GM12878 (cell line): ENCODE results near the gene PTPRD. TPM values are rescaled to one million over a fixed set of nuclear protein-coding genes. Genes with fewer than 3 reads are reported as not detected.

Experiments used
- ATAC-seq: fragments of 200-7000 bp; cut with Tn5 transposase; 3 replicates; pipeline ENCODE4 v1.9.1; 2020; ENCODE audit warnings: mild to moderate bottlenecking, moderate library complexity
- BruUV-seq: library from RNA; stranded (reverse); fragments of 400-500 nt; replicated peaks from 2 replicates; lab custom pipeline; 2021; lab: Mats Ljungman, UMichigan
- CTCF ChIA-PET: fragments of 300-600 bp; sonication (Branson Sonifier 250); formaldehyde crosslinking; extraction: SDS; loops from one replicate; lab custom pipeline; 2021; ENCODE audit warnings: inconsistent platforms; lab: Yijun Ruan, JAX
- POLR2A ChIA-PET: fragments of 350-600 bp; formaldehyde crosslinking; extraction: SDS; loops from one replicate; lab custom pipeline; 2021; ENCODE audit warnings: inconsistent platforms; lab: Charles Lee
- RAD21 ChIA-PET: fragments of 300-600 bp; sonication (Branson Sonifier 250); formaldehyde crosslinking; loops from one replicate; lab custom pipeline; 2023; ENCODE audit warnings: antibody characterized with exemption; ENCODE audit not compliant: unreplicated experiment; lab: Charles Lee
- SMC1A ChIA-PET: fragments of 300-600 bp; sonication (Branson Sonifier 250); formaldehyde crosslinking; loops from one replicate; lab custom pipeline; 2023; ENCODE audit not compliant: unreplicated experiment, uncharacterized antibody; lab: Charles Lee
- DNase-seq: peaks from one replicate; pipeline ENCODE4 v3.0.0-alpha.2; 2011; ENCODE audit warnings: low read depth, low spot score
- FAIRE-seq: peaks from 3 replicates; lab custom pipeline; 2011; peaks lifted over from hg19 to GRCh38; lab: Jason Lieb, UNC
- H2AFZ ChIP-seq: 2 replicates; pipeline ENCODE4 v1.6.0; 2011; ENCODE audit warnings: low read depth, low read length, control low read depth; ENCODE audit not compliant: control insufficient read depth
- H3K27ac ChIP-seq: 2 replicates; pipeline ENCODE4 v1.5.1; 2011; ENCODE audit warnings: control low read depth; ENCODE audit not compliant: control insufficient read depth, insufficient read depth
- H3K27me3 ChIP-seq, 2 experiments: replicated peaks in 1 of 2; 2 replicates each; pipeline versions ENCODE4 v1.6.0 to v1.6.1; 2011; ENCODE audit warnings: low read length in 1 of 2; ENCODE audit not compliant: control insufficient read depth in 2 of 2, insufficient read depth in 2 of 2
- H3K36me3 ChIP-seq, 2 experiments: 2 replicates each; pipeline ENCODE4 v1.5.1; 2011; ENCODE audit warnings: low read length in 1 of 2; ENCODE audit not compliant: control insufficient read depth in 2 of 2, insufficient read depth in 2 of 2
- H3K4me1 ChIP-seq: 2 replicates; pipeline ENCODE4 v1.6.1; 2011; ENCODE audit warnings: mild to moderate bottlenecking, low read length, moderate library complexity, mixed read lengths; ENCODE audit not compliant: control insufficient read depth, insufficient read depth
- H3K4me2 ChIP-seq: 2 replicates; pipeline ENCODE4 v1.6.0; 2011; ENCODE audit warnings: control low read depth; ENCODE audit not compliant: control insufficient read depth, insufficient read depth
- H3K4me3 ChIP-seq: fragments of 200-600 bp; sonication (generic); 2 replicates; pipeline ENCODE4 v1.5.1; 2016
- H3K79me2 ChIP-seq: 2 replicates; pipeline ENCODE4 v1.6.0; 2011; ENCODE audit warnings: low read length; ENCODE audit not compliant: control insufficient read depth, insufficient read depth
- H3K9ac ChIP-seq: 2 replicates; pipeline ENCODE4 v1.8.0; 2011; ENCODE audit warnings: low read length, control low read depth, mixed read lengths; ENCODE audit not compliant: control insufficient read depth, insufficient read depth
- H3K9me3 ChIP-seq: replicated peaks from 3 replicates; pipeline ENCODE4 v1.5.1; 2011; ENCODE audit warnings: mild to moderate bottlenecking, low read length; ENCODE audit not compliant: control insufficient read depth, insufficient read depth
- H4K20me1 ChIP-seq: 2 replicates; pipeline ENCODE4 v1.6.0; 2011; ENCODE audit not compliant: control insufficient read depth, insufficient read depth
- CBX5 ChIP-seq: sonication (generic); IDR thresholded peaks from 2 replicates; pipeline ENCODE4 v1.6.1; 2016; ENCODE audit warnings: low read depth, moderate library complexity, mild to moderate bottlenecking, inconsistent platforms
- E2F8 ChIP-seq: fragments of 450-650 bp; IDR thresholded peaks from 2 replicates; pipeline ENCODE4 v1.6.1; 2018; ENCODE audit warnings: mild to moderate bottlenecking, low read depth, moderate library complexity; ENCODE audit not compliant: partially characterized antibody
- EED ChIP-seq: sonication (generic); IDR thresholded peaks from 2 replicates; pipeline ENCODE4 v1.6.1; 2016; ENCODE audit warnings: antibody characterized with exemption, low read depth
- EP300 ChIP-seq, 2 experiments: fragments of 150-350 bp in 1 of 2; IDR thresholded peaks; 2 replicates each; pipeline ENCODE4 v1.6.1; 2011 to 2012; ENCODE audit warnings: low read depth in 2 of 2, low read length in 2 of 2, borderline replicate concordance in 1 of 2, improper control_type of control experiment in 1 of 2, inconsistent platforms in 1 of 2; ENCODE audit not compliant: control insufficient read depth in 1 of 2
- FOXK2 ChIP-seq: fragments of 450-650 bp; IDR thresholded peaks from 2 replicates; pipeline ENCODE4 v1.6.1; 2017; ENCODE audit warnings: mild to moderate bottlenecking, moderate library complexity
- HCFC1 ChIP-seq: fragments of 150-350 bp; IDR thresholded peaks from 2 replicates; pipeline ENCODE4 v1.6.1; 2014; ENCODE audit warnings: low read length
- KDM1A ChIP-seq: fragments of 200-600 bp; sonication (generic); IDR thresholded peaks from 2 replicates; pipeline ENCODE4 v1.6.1; 2016; ENCODE audit warnings: borderline replicate concordance
- MEF2A ChIP-seq: IDR thresholded peaks from 2 replicates; pipeline ENCODE4 v1.6.1; 2011; ENCODE audit warnings: low read depth, mild to moderate bottlenecking, low read length, moderate library complexity; ENCODE audit not compliant: insufficient read depth
- NFIC ChIP-seq: IDR thresholded peaks from 2 replicates; pipeline ENCODE4 v1.6.1; 2012; ENCODE audit warnings: low read depth, mild to moderate bottlenecking, inconsistent platforms, low read length, moderate library complexity
- NKRF ChIP-seq: fragments of 450-650 bp; conservative IDR thresholded peaks from 2 replicates; pipeline ENCODE4 v1.6.1; 2017; ENCODE audit warnings: mild to moderate bottlenecking, moderate library complexity
- SMAD1 ChIP-seq: fragments of 450-650 bp; IDR thresholded peaks from 2 replicates; pipeline ENCODE4 v1.6.1; 2018; ENCODE audit warnings: mild to moderate bottlenecking, low read depth; ENCODE audit not compliant: partially characterized antibody
- ZNF207 ChIP-seq: fragments of 450-650 bp; IDR thresholded peaks from 2 replicates; pipeline ENCODE4 v1.6.1; 2014; ENCODE audit warnings: antibody characterized with exemption, mild to moderate bottlenecking, borderline replicate concordance
- WGBS: methylation state at CpG from one replicate; pipeline ENCODE4 v1.1.6; 2016; ENCODE audit warnings: low lambda C conversion rate; ENCODE audit not compliant: insufficient replicate concordance, insufficient coverage; ENCODE audit errors: missing lambda C conversion rate; 5-methylcytosine and 5-hydroxymethylcytosine counted together
- in situ Hi-C: fragments of 300-500 bp; cut with MboI; formaldehyde crosslinking; loops from 9 replicates; pipeline ENCODE4 v1.14.3; 2018; ENCODE audit warnings: mixed read lengths
- intact Hi-C: fragments of 100-400 bp; cut with micrococcal nuclease; formaldehyde crosslinking; loops from one replicate; pipeline ENCODE4 v1.14.2; 2022; ENCODE audit not compliant: unreplicated experiment
- polyA plus RNA-seq, 11 experiments: library from polyadenylated mRNA; depleted of rRNA in 4 of 11; unstranded in 6 of 11; stranded (reverse) in 5 of 11; fragments of >200 nt; fragmentation: Nextera tagmentation in 4 of 11; fragmentation: Illumina TruSeq in 1 of 11; extraction: Ambion mirVana in 4 of 11; extraction: Trizol in 1 of 11; gene quantifications; 1 replicate in 1 of 11; 2 replicates in 10 of 11; pipeline versions ENCODE4 v1.2.1 to v1.2.3, GENCODE V29; 2011 to 2016; ENCODE audit warnings: inconsistent platforms in 2 of 11, missing spikeins in 2 of 11, low read depth in 1 of 11
- total RNA-seq, 4 experiments: library from RNA; depleted of rRNA in 3 of 4; stranded (reverse); fragments of >200 nt in 3 of 4; fragmentation: Illumina TruSeq in 1 of 4; extraction: Trizol in 1 of 4; gene quantifications; 2 replicates each; pipeline versions ENCODE4 v1.2.1 to v1.2.3, GENCODE V29; 2013 to 2021

Gene PTPRD
- total and polyA plus RNA-seq, 10 of the 15 experiments (the other 5 are each of a cell fraction or from before 2014, with no cell fraction given), result under 0.01 to 0.05 (median 0.01) TPM; not detected in 7

- Histone ChIP-seq H3K27ac (no peak overlapping the region), H3K4me1 (no peaks in the 10 kb centered on the region), H3K79me2 (no peaks in the 10 kb centered on the region), H3K36me3 (no peaks in the 10 kb centered on the region), H2AFZ (no peak overlapping the region), H3K9ac (no peak overlapping the region), H3K9me3 (no peaks in the 10 kb centered on the region), H4K20me1 (no peaks in the 10 kb centered on the region), H3K4me2 (no peak overlapping the region), H3K4me3 (no peak overlapping the region), H3K27me3 (no peaks in the 10 kb centered on the region)
- no TSS peak for BruUV-seq
- ATAC-seq (no peak), FAIRE-seq (no peak), DNase-seq (no peak)
- in situ Hi-C loops (no loop called here), intact Hi-C loops (no loop called here)
- RAD21 ChIA-PET, result no interaction called here
- CTCF ChIA-PET, result no interaction called here
- WGBS, result 58% methylated on average over 11 of the region's 11 CpGs
- SMC1A ChIA-PET, result no interaction called here
- POLR2A ChIA-PET, result no interaction called here
- TF ChIP-seq CBX5 (no peak), HCFC1 (no peak), FOXK2 (no peak), ZNF207 (no peak), NKRF (no peak), NFIC (no peak), MEF2A (no peak), SMAD1 (no peak), EED (no peak), EP300 (IDR thresholded peaks at IDR 0.05; ENCODE audit: borderline replicate concordance in 1 of 2, control insufficient read depth in 1 of 2, low read depth in 2 of 2, low read length in 2 of 2) (no peak), KDM1A (no peak), E2F8 (no peak)
Measured at GRCh38 chr9:8724284-8725018, 1888.4 kb downstream of the PTPRD start.
